HepG2 (cell line): ENCODE data around the gene ELOVL5. TPM values are rescaled to one million over a fixed set of nuclear protein-coding genes. Genes with fewer than 3 reads are reported as not detected.

Experiments
- POLR2AphosphoS5 ChIP-seq: IDR thresholded peaks from 2 replicates; pipeline ENCODE4 v1.6.1; 2012; ENCODE audit warnings: low read depth, low read length
- ZC3H13 ChIP-seq: sonication (generic); formaldehyde crosslinking; IDR thresholded peaks from 2 replicates; pipeline ENCODE4 v1.8.1; 2023; ENCODE audit warnings: mild to moderate bottlenecking, missing genetic modification reagents, moderate library complexity
- ZHX2 ChIP-seq, 2 experiments: sonication (generic) in 1 of 2; formaldehyde crosslinking in 1 of 2; IDR thresholded peaks; 2 replicates each; pipeline versions ENCODE4 v1.6.1 to v1.9.0; 2014 to 2022; ENCODE audit warnings: antibody characterized with exemption in 1 of 2, borderline replicate concordance in 1 of 2, inconsistent platforms in 1 of 2, low read depth in 1 of 2, missing genetic modification reagents in 1 of 2
- ZNF672 ChIP-seq: sonication (generic); formaldehyde crosslinking; IDR thresholded peaks from 2 replicates; pipeline ENCODE4 v1.8.1; 2022; ENCODE audit warnings: missing genetic modification reagents
- ZNF790 ChIP-seq: sonication (generic); formaldehyde crosslinking; IDR thresholded peaks from 2 replicates; pipeline ENCODE4 v1.8.0; 2022; ENCODE audit warnings: missing genetic modification reagents, mild to moderate bottlenecking, borderline replicate concordance
- ZSCAN25 ChIP-seq: sonication (generic); formaldehyde crosslinking; IDR thresholded peaks from 2 replicates; pipeline ENCODE4 v1.8.0; 2022; ENCODE audit warnings: mild to moderate bottlenecking, missing genetic modification reagents
- polyA plus RNA-seq, 8 experiments: library from polyadenylated mRNA; depleted of rRNA in 3 of 8; stranded (reverse) in 7 of 8; unstranded in 1 of 8; fragments of >200 nt; fragmentation: Illumina TruSeq in 4 of 8; extraction: Trizol in 4 of 8; gene quantifications; 2 replicates each; pipeline versions ENCODE4 v1.2.1 to v1.2.3, GENCODE V29; 2011 to 2016; ENCODE audit warnings: low read depth in 4 of 8, missing spikeins in 1 of 8, mixed read lengths in 1 of 8; ENCODE audit not compliant: insufficient read depth in 1 of 8
- total RNA-seq, 5 experiments: library from RNA; depleted of rRNA; stranded (reverse); fragments of >200 nt; fragmentation: Illumina TruSeq; extraction: Trizol; gene quantifications; 2 replicates each; pipeline ENCODE4 v1.2.3, GENCODE V29; 2016; ENCODE audit warnings: low read depth in 1 of 5
- TF ChIP-seq, protein P1 (sequence below): sonication (generic); formaldehyde crosslinking; conservative IDR thresholded peaks from 2 replicates; pipeline ENCODE4 v1.4.0; 2020; ENCODE audit warnings: mild to moderate bottlenecking, missing genetic modification reagents, moderate library complexity
- TF ChIP-seq, protein P2 (sequence below): sonication (generic); formaldehyde crosslinking; IDR thresholded peaks from 2 replicates; pipeline ENCODE4 v1.5.0; 2020; ENCODE audit warnings: mild to moderate bottlenecking, missing genetic modification reagents, moderate library complexity
- TF ChIP-seq, protein P3 (sequence below): sonication (generic); formaldehyde crosslinking; IDR thresholded peaks from 2 replicates; pipeline ENCODE4 v1.9.0; 2021; ENCODE audit warnings: missing genetic modification reagents, borderline replicate concordance
- TF ChIP-seq, protein P4 (sequence below): sonication (generic); formaldehyde crosslinking; IDR thresholded peaks from 2 replicates; pipeline ENCODE4 v1.5.1; 2020; ENCODE audit warnings: missing genetic modification reagents, mild to moderate bottlenecking, borderline replicate concordance

Gene ELOVL5
- total and polyA plus RNA-seq, 2 of the 13 experiments (the other 11 are each of a cell fraction or from before 2014, with no cell fraction given) = 50.1 to 72.4 TPM

GRCh38 chr6:53347921-53348370 lies 804 bp downstream of the ELOVL5 start (continued):
- TF ChIP-seq, protein P1, sequence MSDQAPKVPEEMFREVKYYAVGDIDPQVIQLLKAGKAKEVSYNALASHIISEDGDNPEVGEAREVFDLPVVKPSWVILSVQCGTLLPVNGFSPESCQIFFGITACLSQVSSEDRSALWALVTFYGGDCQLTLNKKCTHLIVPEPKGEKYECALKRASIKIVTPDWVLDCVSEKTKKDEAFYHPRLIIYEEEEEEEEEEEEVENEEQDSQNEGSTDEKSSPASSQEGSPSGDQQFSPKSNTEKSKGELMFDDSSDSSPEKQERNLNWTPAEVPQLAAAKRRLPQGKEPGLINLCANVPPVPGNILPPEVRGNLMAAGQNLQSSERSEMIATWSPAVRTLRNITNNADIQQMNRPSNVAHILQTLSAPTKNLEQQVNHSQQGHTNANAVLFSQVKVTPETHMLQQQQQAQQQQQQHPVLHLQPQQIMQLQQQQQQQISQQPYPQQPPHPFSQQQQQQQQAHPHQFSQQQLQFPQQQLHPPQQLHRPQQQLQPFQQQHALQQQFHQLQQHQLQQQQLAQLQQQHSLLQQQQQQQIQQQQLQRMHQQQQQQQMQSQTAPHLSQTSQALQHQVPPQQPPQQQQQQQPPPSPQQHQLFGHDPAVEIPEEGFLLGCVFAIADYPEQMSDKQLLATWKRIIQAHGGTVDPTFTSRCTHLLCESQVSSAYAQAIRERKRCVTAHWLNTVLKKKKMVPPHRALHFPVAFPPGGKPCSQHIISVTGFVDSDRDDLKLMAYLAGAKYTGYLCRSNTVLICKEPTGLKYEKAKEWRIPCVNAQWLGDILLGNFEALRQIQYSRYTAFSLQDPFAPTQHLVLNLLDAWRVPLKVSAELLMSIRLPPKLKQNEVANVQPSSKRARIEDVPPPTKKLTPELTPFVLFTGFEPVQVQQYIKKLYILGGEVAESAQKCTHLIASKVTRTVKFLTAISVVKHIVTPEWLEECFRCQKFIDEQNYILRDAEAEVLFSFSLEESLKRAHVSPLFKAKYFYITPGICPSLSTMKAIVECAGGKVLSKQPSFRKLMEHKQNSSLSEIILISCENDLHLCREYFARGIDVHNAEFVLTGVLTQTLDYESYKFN (CRISPR knock-in tag) = peak; percentile 4; the same call in 1 of the 2 replicates
- TF ChIP-seq ZNF790 (CRISPR knock-in tag) = peak; percentile 13; the same call in 1 of the 2 replicates
- peak; percentile 78 for TF ChIP-seq ZSCAN25 (CRISPR knock-in tag)
- TF ChIP-seq, protein P2, sequence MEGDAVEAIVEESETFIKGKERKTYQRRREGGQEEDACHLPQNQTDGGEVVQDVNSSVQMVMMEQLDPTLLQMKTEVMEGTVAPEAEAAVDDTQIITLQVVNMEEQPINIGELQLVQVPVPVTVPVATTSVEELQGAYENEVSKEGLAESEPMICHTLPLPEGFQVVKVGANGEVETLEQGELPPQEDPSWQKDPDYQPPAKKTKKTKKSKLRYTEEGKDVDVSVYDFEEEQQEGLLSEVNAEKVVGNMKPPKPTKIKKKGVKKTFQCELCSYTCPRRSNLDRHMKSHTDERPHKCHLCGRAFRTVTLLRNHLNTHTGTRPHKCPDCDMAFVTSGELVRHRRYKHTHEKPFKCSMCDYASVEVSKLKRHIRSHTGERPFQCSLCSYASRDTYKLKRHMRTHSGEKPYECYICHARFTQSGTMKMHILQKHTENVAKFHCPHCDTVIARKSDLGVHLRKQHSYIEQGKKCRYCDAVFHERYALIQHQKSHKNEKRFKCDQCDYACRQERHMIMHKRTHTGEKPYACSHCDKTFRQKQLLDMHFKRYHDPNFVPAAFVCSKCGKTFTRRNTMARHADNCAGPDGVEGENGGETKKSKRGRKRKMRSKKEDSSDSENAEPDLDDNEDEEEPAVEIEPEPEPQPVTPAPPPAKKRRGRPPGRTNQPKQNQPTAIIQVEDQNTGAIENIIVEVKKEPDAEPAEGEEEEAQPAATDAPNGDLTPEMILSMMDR (CRISPR knock-in tag) = peak; percentile 29
- TF ChIP-seq, protein P3, sequence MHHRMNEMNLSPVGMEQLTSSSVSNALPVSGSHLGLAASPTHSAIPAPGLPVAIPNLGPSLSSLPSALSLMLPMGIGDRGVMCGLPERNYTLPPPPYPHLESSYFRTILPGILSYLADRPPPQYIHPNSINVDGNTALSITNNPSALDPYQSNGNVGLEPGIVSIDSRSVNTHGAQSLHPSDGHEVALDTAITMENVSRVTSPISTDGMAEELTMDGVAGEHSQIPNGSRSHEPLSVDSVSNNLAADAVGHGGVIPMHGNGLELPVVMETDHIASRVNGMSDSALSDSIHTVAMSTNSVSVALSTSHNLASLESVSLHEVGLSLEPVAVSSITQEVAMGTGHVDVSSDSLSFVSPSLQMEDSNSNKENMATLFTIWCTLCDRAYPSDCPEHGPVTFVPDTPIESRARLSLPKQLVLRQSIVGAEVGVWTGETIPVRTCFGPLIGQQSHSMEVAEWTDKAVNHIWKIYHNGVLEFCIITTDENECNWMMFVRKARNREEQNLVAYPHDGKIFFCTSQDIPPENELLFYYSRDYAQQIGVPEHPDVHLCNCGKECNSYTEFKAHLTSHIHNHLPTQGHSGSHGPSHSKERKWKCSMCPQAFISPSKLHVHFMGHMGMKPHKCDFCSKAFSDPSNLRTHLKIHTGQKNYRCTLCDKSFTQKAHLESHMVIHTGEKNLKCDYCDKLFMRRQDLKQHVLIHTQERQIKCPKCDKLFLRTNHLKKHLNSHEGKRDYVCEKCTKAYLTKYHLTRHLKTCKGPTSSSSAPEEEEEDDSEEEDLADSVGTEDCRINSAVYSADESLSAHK (CRISPR knock-in tag) = no peak
- TF ChIP-seq POLR2AphosphoS5 = 0 out of 2 replicates have a peak, but pooled peaks have one; percentile 44
- TF ChIP-seq, protein P4, sequence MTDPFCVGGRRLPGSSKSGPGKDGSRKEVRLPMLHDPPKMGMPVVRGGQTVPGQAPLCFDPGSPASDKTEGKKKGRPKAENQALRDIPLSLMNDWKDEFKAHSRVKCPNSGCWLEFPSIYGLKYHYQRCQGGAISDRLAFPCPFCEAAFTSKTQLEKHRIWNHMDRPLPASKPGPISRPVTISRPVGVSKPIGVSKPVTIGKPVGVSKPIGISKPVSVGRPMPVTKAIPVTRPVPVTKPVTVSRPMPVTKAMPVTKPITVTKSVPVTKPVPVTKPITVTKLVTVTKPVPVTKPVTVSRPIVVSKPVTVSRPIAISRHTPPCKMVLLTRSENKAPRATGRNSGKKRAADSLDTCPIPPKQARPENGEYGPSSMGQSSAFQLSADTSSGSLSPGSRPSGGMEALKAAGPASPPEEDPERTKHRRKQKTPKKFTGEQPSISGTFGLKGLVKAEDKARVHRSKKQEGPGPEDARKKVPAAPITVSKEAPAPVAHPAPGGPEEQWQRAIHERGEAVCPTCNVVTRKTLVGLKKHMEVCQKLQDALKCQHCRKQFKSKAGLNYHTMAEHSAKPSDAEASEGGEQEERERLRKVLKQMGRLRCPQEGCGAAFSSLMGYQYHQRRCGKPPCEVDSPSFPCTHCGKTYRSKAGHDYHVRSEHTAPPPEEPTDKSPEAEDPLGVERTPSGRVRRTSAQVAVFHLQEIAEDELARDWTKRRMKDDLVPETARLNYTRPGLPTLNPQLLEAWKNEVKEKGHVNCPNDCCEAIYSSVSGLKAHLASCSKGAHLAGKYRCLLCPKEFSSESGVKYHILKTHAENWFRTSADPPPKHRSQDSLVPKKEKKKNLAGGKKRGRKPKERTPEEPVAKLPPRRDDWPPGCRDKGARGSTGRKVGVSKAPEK (CRISPR knock-in tag) = 0 out of 2 replicates have a peak, but pooled peaks have one; percentile 39
- no peak for TF ChIP-seq ZHX2 (IDR thresholded peaks at IDR 0.05; ENCODE audit: low read depth)
- TF ChIP-seq ZHX2 (CRISPR knock-in tag; IDR thresholded peaks at IDR 0.05; ENCODE audit: borderline replicate concordance) = 0 out of 2 replicates have a peak, but pooled peaks have one; percentile 68
- TF ChIP-seq ZC3H13 (CRISPR knock-in tag) = peak; percentile 52; the same call in 1 of the 2 replicates
- TF ChIP-seq ZNF672 (CRISPR knock-in tag) = peak; percentile 39; the same call in 1 of the 2 replicates
